Ishikawa (cell line): ENCODE results near the gene SKI.

Experiments
- CEBPB ChIP-seq: IDR thresholded peaks from 2 replicates; pipeline ENCODE4 v1.6.1; 2012
- CREB1 ChIP-seq: IDR thresholded peaks from 2 replicates; pipeline ENCODE4 v1.6.1; 2012; ENCODE audit warnings: low read depth
- EGR1 ChIP-seq: IDR thresholded peaks from 2 replicates; pipeline ENCODE4 v1.6.1; 2012
- EP300 ChIP-seq: IDR thresholded peaks from 2 replicates; pipeline ENCODE4 v1.6.1; 2012; ENCODE audit warnings: borderline replicate concordance
- FOXM1 ChIP-seq: IDR thresholded peaks from 2 replicates; pipeline ENCODE4 v1.6.1; 2012; ENCODE audit warnings: low read depth, borderline replicate concordance
- MAX ChIP-seq: IDR thresholded peaks from 2 replicates; pipeline ENCODE4 v1.6.1; 2012
- NFIC ChIP-seq: IDR thresholded peaks from 2 replicates; pipeline ENCODE4 v1.6.1; 2012
- RAD21 ChIP-seq: IDR thresholded peaks from 2 replicates; pipeline ENCODE4 v1.6.1; 2012; ENCODE audit warnings: low read depth
- REST ChIP-seq: IDR thresholded peaks from 2 replicates; pipeline ENCODE4 v1.6.1; 2012; ENCODE audit warnings: low read depth, mild to moderate bottlenecking
- TAF1 ChIP-seq: IDR thresholded peaks from 2 replicates; pipeline ENCODE4 v1.6.1; 2012; ENCODE audit warnings: low read depth, mild to moderate bottlenecking
- TCF12 ChIP-seq: IDR thresholded peaks from 2 replicates; pipeline ENCODE4 v1.6.1; 2012; ENCODE audit warnings: low read depth
- TEAD4 ChIP-seq: IDR thresholded peaks from 2 replicates; pipeline ENCODE4 v1.6.1; 2012
- YY1 ChIP-seq: IDR thresholded peaks from 2 replicates; pipeline ENCODE4 v1.6.1; 2012; ENCODE audit warnings: low read depth
- ZBTB7A ChIP-seq: IDR thresholded peaks from 2 replicates; pipeline ENCODE4 v1.6.1; 2012; ENCODE audit warnings: low read depth
- TF ChIP-seq, protein P1 (sequence below): IDR thresholded peaks from 2 replicates; pipeline ENCODE4 v1.6.1; 2012

SKI gene

DNA sequence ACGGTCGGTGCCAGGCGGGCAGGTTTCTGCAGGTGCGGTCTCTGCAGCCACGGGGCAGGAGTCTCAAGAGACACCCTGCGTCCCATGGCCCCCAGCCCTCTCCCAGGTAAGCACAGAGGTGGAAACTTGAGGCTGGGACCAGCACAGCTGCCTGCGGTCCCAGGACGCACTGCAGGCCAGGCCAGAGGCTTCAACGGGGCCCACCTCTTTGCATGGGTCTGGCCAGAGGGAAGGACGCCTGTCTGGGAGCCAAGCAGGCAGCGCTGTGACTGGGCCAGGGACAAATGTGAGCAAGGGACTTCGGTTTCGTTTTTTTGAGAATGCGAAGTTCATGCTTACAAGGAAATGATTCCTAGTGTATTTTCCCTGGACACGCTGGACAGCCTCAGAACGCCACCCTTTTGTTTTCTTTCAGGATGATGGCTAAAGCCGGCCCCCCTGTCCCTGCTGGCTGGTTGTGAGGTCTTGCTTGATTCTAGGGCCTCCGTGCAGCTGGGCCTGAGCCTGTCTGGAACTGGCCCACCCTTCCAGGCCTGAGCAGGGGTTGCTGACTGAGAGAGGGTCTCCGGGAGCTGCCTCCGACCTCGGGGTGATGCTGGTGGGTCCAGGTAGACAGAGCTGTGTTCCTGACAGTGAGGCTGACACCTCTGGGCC lies 124.9 kb downstream of the SKI start:
- no peak for TF ChIP-seq MAX
- no peak for TF ChIP-seq EP300
- TF ChIP-seq EGR1 = no peak
- TF ChIP-seq, protein P1, sequence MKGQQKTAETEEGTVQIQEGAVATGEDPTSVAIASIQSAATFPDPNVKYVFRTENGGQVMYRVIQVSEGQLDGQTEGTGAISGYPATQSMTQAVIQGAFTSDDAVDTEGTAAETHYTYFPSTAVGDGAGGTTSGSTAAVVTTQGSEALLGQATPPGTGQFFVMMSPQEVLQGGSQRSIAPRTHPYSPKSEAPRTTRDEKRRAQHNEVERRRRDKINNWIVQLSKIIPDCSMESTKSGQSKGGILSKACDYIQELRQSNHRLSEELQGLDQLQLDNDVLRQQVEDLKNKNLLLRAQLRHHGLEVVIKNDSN = no peak
- TF ChIP-seq NFIC = no peak
- no peak for TF ChIP-seq RAD21
- TF ChIP-seq TCF12 = no peak
- no peak for TF ChIP-seq TAF1
- no peak for TF ChIP-seq YY1
- no peak for TF ChIP-seq CEBPB
- TF ChIP-seq ZBTB7A = no peak
- no peak for TF ChIP-seq FOXM1
- no peak for TF ChIP-seq TEAD4
- TF ChIP-seq CREB1 = no peak

DNA sequence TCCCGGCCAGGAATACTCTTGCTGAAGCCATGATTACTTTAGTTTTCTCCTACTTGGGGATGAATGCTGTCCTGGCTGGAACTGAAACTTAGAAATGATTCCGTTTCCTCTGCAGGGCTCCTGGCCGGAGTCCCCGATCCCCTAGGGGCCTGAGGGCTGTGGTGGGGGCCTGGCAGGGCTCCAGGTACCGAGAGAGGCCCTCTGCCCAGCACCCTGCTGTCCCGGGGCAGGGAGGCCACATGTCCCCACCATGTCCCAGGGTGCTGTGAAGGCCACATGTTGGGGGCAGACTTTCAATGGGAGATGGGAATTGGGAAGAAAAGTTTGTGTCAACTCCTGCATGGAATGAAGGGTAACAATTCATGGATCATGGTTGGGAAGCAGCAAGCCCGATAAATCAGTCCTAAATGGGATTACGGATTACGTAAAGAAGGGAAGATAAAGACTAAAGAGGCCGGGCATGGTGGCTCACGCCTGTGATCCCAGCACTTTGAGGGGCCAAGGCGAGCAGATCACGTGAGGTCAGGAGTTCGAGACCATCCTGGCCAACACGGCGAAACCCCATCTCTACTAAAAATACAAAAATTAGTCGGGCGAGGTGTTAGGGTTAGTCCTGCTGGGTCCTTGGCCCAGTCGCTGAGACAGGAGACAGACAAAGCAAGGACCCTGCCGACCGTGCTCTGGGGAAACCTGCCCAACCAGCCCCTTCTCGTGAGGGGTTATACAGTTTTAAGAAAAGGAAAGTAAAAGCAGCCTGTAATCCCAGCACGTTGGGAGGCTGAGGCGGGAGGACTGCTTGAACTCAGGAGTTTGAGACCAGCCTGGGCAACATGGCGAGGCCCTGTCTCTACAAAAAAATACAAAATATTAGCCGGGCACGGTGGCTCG lies 125.7 kb downstream of the SKI start:
- TF ChIP-seq ZBTB7A = no peak
- no peak for TF ChIP-seq CREB1
- no peak for TF ChIP-seq NFIC
- TF ChIP-seq REST = no peak
- TF ChIP-seq TAF1 = no peak
- TF ChIP-seq MAX = no peak
- no peak for TF ChIP-seq FOXM1

DNA sequence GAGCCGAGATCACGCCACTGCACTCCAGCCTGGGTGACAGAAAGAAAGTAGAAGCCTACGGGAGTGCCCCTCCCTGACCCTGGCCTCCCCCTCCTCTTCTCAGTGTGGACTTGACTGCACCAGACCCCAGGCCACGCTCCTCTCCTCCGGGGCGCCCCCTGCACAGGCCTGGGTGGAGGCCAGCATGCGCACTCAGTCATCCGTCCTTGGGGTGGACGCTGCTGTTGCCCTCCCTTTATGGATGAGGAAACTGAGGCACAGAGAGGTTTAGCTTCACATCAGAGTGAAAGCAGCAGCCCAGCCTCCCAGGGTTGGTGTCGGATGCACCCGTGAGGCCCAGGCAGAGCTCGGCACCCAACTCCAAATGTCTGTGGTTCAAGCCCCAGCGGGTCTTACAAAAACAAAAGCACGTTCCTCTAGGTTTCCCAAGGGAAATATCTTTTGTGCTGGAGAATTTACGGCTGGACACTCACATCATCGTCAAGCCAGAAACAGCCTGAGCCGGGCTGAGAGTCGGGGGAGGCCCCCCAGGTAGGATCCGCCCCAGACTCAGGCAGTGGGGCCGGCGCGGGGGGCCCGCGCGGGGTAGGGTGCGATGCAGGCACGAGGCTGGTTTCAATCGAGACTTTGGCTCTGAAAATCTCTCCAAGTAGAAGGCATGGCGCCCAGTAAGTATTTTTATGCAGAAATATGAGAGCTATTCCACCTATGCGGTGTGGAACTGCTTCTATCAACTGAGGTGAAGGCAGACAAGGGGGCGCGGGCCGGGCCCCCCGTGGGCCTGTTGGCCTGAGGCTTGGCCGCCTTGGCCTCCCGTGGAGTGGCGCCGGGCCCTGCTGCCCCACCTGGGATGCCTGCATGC lies 126.6 kb downstream of the SKI start:
- TF ChIP-seq TEAD4 (0 out of 2 replicates have a peak, but pooled peaks have one; percentile 4), TAF1 (no peak)

GRCh38 chr1:2355373-2356261 lies 127.5 kb downstream of the SKI start:
- TF ChIP-seq TCF12 = no peak
- 0 out of 2 replicates have a peak, but pooled peaks have one; percentile 1 for TF ChIP-seq TEAD4
- TF ChIP-seq YY1 = no peak

DNA sequence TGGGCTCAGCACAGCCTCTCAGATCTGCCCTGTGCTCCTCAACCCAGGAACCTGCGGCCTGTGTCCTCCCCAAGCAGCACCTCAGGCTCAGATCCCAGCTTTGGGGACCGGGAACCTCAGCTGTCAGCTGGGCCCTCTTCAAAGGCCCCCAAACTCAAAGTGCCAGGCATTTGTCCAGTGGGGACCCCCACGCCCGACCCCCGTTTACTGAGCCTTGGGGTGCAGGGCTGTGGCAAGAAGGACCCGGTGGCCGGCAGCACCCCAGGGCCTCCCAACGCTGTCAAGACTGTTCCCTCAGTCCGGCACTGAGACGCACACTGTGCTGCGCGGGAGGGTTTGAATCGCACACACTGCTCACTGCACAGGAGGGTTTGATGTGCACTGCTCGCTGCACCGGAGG lies 128.3 kb downstream of the SKI start:
- TF ChIP-seq TAF1 (no peak), TCF12 (no peak), CREB1 (no peak), NFIC (no peak), YY1 (no peak), EP300 (no peak), RAD21 (no peak), CEBPB (no peak), FOXM1 (no peak), TEAD4 (no peak), REST (no peak), ZBTB7A (no peak), EGR1 (no peak), MAX (no peak)
- TF ChIP-seq, protein P1 = no peak
